ENCODE results near the gene KAZN.

Gene KAZN

DNA sequence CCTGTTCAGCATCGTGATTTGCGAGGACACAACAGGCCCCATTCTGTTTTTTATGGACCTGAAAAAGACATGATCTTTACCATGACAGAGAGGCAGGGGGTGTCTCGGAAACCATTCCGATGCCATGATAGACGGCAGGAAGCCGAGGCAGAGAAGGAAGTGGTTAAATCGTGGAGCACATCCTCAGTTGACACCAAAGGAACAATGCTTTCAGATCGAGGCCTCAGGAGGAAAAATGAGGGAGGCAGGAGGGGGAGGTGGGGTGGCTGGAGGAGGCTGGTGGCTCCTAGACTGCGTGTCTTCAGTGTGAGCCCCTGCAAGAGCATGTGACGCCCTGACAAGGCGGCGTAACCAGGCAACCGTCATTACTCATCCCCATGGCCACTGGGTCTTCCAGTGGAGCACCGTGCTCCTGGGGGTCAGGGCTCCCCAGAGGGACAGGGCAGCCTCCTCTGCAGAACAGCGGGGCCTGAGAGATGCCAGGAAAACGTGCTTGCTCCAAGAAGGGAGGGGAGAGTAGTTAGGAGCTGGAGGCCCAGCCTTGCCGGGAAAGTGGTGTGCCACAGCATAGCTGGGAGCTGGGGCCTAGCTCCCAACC lies 382.2 kb downstream of the KAZN start:
- no peak for DNase-seq (ENCODE audit: low read depth in 2 of 2)

DNA sequence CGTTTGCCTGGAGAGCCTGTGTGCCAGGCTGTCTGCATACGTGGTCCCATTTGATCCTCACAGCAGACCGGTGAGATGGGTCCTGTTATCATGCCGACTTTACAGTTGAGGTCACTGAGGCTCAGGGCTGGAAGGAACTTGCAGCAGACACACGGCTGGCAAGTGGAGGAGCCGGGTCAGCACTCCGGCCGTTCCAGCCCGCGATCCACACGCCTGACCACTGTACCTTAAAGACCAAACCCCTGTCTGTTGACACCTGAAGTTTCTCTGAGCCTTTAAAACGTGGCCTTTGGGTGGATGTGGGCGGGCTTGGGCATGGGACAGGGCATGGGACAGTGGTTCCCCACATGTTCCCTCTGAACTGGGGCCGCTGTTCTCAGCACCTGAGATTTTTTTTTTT lies 383.5 kb downstream of the KAZN start:
- no peak for DNase-seq (ENCODE audit: low read depth in 2 of 2)

DNA sequence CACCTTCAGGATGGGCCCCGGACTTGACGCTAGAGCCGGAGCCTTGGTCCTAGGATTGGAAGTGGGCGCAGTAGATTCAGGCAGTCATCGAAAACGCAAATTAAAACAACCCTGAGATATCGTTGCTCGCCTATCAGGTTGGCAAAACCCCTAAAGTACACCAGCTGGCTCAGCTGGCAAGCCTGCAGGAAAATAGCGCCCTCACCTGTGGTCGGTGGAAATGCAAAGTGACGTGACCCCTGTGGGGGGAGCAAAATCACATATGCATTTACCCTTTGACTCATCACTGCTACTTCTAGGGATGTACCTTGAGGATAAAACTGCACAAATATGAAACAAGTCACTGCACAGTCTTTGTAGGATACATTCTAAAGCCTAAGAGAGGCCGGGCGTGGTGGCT lies 384.8 kb downstream of the KAZN start:
- no peak for DNase-seq (ENCODE audit: low read depth in 2 of 2)

DNA sequence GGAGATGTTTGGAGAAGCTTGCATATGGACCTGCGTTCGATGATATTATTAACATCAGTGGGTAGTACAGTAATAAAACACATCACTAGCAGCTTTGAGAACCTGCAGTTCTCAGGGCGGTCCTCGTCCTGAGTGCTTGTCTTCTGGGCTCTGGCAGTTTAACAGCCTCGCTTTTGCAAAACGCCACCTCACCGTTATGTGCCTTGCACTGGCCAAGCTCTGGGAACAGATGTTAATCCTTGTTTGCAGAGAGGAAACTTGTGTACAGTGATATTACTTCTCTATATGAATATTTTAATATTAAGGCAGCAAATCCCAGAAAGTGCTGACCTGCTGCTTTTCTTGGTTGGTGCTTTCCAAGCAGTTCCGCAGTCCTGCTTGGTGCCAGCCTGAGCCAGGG lies 387.7 kb downstream of the KAZN start:
- no peak for DNase-seq (ENCODE audit: low read depth in 2 of 2)

DNA sequence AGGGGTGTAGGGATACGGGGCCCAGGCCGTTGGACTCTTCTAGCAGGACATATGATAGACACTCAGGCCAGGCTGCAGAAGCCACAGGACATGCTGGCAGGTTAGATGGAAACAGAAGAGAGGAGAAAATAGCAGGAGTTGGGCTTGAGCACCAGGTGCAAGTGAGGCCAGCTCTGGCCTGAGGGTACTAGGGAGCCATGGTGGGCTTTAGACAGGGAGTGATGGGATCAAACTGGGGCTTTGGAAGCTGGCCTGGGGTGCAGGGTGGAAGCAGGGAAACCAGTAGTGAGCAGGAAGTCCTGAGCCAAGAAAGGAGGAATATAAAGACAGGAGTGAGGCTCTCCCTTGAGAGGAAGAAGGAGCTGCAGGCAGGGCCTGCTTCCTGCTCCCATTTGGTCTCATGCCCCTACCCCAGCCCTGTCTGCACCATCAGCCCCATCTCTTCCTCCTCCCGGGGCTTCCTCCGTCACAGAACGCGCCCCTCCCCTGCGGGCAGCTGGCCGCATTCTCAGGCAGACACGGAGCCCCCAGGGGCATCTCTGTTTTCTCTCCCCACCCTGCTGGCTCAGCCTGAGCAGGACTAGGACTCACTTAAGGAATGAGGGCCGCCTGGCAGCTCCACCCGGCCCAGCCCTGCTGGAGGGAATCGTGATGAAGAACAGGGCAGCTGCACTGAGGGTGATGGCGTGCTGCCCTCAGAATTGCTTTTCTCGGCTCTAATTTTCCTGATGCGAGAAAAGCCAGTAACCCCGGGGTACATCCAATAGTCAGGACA lies 389.5 kb downstream of the KAZN start:
- DNase-seq (ENCODE audit: low read depth in 2 of 2): no peak

DNA sequence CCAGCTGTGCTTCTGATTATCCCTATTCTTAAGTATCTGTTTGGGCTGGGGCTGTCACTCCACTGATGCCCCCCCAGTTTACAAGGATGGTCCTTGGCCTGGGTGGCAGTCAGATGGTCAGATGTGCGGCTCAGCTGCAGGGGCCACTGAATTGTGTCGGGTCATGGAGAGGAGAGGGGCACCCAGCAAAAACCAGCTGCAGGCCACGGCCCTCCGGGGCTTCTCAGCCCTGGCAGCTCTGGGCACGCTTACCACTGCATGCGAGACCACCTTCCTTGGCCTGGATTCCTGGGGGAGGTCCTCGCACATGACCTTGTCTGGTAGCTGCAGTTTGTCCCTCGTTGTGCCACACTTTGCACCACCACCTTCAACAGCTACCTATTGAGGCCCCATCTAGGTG lies 390.2 kb downstream of the KAZN start:
- no peak for DNase-seq (ENCODE audit: low read depth in 2 of 2)

DNA sequence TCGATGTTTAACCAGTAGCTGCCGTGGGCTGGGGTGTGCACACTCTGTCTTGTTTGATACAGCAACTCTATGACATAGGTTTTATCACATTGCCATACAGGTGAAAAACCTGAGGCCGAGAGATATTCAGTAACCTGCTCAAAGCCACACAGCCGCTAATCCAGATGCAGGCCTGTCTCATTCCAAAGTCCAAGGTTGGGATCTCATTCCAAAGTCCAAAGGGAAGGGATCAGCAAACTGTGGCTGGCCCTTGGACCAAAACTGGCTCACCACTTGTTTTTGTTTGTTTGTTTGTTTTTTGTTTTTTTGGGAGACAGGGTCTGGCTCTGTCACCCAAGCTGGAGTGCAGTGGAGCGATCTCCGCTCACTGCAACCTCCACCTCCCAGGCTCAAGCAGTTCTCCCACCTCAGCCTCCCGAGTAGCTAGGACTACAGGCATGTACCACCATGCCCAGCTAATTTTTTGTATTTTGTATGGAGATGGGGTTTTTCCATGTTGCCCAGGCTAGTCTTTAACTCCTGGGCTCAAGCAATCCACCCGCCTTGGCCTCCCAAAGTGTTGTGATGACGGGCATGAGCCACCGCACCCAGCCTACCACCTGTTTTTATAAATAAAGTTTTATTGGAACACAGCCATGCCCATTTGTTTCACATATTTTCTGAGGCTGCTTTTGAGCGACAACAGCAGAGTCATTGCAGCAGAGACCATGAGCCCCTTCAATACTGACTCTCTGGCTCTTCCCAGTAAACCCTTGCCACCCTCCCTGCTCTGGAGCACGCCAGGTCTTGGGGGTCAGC lies 391.6 kb downstream of the KAZN start:
- DNase-seq (ENCODE audit: low read depth in 2 of 2): no peak

DNA sequence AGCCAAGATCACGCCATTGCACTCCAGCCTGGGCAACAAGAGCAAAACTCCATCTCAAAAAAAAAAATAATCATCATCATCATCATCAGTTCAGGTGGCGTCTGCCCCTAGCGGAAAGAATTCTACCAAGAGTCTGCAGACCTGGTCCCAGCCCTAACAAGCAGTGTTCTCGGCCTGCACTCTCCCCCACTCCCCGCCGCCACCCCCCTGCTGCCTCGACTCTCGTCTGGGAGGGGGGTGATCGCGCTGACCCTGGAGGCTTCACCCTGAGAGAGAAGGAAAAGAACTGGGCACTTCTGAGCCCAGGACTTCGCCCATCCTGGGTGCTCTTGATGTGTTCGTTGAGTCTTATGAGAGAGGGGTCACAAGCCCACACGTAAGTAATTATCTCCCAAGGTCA lies 394.9 kb downstream of the KAZN start:
- no peak for DNase-seq (ENCODE audit: low read depth in 2 of 2)

DNA sequence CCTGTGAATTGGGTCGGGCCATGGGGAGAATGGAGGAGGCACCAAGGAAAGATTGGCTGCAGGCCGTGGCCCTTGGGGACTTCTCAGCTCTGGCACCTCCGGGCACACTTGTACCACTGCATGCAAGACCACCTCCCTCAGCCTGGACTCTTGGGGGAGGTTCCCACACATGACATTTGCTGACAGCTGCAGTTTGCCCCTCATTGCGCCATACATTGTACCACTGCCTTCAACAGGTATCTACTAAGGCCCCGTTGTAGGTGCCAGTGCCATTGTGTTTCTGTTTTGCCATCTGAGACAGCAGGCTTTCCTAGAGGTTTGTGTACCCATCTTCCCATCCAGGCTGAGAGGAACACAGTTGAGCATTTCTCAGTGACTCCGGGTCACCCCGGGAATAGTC lies 395.7 kb downstream of the KAZN start:
- no peak for DNase-seq (ENCODE audit: low read depth in 2 of 2)

DNA sequence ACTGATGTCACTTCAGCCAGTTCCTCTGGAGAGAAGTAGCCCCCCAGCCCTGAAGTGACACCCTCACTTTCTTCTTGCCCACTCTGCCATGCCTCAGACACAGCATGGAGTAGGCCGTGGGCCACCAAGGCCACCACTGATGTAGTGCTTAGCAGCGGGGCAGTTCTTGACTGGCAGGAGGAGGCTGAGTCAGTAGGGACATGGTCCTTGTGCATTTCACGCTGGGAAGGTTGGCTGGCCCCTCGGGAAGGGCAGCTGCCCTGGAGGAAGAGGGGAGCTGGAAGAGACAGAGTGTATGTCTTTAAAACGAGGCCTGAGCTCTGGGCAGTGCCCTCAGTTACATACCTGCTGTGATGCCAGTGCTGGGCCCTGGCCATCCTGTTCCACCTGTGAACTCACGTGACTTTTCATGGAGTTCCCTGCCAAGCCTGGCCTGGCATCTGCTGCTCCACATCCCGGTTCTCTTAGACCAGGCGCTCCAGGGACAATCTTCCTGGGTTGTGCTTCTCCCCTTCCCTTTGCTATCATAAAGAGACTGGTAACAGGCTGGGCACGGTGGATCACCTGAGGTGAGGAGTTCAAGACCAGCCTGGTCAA lies 396.5 kb downstream of the KAZN start:
- DNase-seq (ENCODE audit: low read depth in 2 of 2): no peak

DNA sequence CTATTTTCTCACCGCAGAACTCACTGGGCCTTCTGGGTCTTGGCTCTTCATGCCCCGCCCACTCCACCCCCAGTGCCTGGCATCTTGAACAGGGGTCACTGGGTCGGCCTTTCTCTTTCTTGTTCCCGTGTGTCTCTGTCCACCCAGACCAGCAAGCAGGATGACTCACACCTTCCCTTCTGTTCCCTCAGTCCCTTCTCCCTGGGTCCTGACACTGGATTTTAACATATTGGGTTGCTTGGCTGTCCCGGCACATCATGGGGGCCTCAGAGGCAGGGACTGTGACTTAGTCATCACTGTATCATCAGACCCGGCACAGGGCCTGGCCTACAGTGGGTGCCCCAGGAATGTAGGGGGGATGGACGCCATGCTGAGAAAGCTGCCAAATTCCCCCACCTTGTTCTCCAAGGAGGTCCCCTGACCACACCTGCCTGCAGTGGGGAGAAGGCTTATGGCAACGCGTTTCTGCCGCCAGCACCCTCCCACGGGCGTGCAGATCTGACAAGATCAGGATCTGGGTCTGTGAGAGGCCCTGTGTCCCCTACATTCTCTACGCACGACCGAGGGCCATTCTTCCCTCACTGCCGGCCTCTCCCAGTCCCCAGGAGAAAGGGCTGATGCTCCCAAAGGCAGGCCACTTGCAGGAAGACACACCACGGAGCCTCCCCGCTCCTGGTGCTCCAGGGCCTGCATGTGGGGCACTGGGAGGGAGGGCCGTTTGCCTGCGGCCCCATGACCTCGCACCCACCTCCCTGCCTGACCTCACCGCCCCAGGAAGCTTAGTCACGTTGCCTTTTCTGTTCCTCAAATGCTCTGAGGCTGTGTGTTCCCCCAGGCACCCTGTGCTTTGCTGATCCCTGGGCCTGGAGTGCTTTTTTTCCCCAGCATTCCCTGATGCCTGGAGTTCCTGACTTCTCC lies 397.9 kb downstream of the KAZN start:
- DNase-seq (ENCODE audit: low read depth in 2 of 2): no peak

DNA sequence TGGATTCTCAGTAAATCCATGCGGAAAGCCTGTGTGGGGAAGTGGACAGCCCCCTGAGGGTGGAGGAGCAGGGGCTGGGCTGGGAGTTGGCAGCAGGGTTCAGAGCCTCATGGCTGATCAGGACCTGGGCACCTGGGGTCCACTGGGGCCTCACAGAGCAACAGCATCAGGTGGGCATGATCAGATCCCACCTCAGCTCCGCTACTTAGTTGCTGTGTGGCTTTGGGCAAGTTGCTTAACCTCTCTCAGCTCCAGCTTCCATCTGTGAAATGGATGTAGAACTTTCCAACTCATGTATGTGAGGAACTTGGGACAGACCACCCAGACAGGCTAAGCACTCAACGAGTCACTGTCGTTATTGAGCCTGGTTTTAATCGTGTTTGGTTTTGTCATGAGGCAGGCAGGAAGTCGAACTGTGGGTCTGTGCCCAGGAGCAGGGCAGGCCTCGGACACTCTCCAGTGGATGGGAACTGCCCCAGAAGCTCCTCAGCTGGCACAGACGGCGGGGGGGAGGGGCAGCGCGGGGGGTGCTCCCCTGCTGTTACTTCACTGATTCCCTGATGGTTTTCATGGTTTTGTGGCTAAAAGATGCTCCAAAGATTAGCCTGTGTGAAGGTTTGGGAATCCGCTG lies 399.3 kb downstream of the KAZN start:
- no peak for DNase-seq (ENCODE audit: low read depth in 2 of 2)

DNA sequence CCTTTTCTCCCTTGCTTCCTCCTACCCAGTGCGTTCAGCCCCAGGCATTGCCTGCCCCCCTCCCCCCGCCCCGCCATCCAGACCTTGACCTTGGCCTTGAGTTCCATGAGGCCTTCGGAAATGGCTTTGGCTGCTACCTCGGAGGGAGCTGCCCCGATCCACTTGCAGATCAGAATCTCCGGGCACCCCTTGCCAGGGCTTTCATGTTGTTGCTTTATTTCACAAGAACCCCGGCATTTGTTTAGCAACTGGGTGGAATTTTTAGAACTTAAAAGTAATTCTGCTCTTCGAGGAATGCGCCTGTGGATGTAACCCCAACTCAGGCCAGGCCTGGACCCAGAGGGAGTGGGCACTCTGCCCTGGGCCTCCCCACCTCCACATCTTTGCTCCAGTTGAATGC lies 401.0 kb downstream of the KAZN start:
- DNase-seq (ENCODE audit: low read depth in 2 of 2): no peak

DNA sequence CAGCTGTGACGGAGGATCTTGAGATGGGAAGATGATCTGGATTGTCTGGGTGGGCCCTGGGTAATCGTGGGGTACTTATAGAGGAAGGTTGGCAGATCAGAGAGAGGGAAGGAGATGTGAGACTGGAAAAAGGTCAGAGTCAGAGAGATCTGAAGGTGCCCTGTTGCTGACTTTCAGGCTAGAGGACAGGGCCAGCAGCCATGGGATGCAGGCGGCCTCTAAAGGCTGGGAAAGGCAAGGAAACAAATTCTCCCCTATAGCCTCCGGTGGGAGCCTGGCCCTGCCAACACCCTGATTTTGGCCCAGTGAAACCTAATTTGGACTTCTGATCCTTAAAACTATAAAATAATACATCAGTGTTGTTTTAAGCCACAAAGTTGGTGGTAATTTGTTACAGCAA lies 401.5 kb downstream of the KAZN start:
- no peak for DNase-seq (ENCODE audit: low read depth in 2 of 2)

DNA sequence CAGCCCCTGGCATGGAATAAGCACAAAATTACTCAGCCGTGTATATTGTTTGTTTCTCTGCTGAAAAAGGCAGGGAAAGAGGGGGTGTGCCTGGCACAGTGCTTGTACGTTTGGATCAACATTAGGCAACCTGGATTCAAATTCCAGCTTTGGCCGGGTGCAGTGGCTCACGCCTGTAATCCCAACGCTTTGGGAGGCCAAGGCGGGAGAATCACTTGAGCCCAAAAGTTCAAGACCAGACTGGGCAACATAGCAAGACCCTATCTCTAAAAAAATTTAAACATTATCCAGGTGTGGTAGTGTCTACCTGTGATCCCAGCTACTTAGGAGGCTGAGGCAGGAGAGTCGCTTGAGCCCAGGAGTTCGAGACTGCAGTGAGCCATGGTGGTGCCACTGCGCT lies 402.2 kb downstream of the KAZN start:
- DNase-seq (ENCODE audit: low read depth in 2 of 2): no peak

DNA sequence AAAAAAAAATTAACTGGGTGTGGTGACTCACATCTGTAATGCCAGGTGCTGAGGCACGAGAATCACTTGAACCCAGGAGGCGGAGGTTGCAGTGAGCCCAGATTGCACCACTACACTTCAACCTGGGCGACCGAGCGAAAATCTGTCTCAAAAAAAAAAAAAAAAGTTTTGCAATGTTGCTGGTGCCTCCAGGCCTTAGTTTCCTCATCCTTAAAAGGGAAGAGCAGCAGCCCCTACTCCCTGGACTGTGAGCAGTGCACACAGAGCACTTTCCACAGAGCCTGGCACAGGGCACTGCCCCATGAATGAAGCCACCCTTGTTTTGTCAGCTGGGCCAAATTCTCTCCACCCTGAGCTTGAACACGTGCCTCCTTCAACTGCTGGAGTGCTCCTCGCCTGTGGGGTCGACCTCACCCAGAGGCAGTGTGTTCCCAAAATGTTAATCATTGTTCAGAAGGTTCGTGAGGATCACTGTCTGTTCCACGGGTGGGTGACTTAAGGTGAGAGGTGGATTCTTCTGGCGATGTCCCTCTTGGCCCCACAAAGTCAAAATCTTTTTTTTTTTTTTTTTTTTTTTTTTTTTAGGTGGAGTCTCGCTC lies 402.9 kb downstream of the KAZN start:
- no peak for DNase-seq (ENCODE audit: low read depth in 2 of 2)

DNA sequence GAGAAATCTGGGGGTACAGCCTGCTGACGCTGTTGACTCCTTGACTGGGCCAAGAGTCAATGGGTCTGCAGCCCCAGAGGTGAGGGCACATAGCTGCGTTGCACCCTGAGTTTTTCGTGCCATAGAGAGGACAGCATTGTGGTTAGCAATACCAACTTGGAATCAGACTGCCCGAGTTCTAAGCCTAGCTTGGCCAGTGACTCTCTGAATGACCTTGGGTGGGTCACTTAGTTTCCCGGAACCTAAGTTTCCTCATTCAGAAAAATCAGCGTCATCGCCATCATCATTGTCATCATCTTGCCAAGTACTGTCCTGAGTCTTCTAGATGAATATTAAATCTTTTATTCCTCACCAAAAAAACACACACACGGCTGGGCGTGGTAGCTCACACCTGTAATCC lies 403.8 kb downstream of the KAZN start:
- no peak for DNase-seq (ENCODE audit: low read depth in 2 of 2)

DNA sequence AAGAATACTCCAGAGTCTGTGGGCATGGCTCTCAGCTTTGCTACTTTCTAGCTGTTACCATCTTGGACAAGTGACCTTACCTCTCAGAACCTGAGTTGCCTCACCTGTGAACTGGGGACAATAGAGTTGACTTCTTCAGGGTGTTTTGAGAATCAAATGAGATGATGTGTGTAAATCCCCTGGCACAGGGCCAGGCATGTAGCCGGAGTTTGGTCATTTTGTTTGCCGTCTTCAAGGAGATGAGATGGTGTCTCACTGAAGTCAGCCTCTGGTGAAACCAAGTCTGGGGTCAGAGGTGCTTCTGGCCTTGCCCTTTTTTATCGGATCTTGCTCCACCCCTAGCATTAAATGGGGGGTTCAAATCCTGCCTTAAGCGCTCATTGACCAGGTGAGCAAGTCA lies 405.9 kb downstream of the KAZN start:
- no peak for DNase-seq (ENCODE audit: low read depth in 2 of 2)

DNA sequence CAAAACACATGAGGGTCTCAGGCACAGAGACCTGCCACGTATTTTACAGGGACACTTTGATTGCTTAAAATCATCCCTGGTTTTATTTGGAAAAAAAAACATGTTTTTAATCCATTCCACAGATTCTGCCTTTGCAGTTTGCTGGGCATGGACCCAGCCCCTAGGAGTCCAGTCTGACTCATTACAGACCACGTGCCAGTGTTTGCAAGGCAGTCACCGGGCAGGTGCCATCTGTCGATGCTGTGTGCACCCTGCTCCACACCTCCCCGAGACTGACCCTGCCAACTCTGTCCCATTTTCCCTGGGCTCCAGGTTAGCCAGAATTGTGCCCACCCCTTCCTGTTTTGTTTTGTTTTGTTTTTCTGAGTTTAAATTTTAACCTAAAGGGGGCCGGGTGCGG lies 406.6 kb downstream of the KAZN start:
- no peak for DNase-seq (ENCODE audit: low read depth in 2 of 2)

DNA sequence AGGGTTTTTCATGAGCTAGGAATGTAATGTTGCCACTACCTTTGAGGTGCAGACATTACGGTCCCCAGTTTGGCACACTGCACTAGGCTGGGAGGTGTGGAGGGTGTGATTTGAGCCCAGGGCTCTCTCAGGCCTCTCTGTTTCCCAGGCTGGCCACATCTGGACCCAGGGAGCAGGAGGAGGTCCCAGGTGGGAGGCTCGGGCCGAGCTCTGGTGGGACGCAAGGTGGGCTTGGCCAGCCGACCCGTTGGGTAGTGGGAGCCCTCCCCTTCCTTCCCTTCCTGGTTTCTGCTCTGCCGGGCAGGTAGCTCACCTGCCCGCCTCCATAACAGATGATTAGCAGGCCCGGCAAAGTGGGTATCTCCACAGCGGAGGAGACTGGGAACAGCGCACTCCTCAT lies 408.9 kb downstream of the KAZN start:
- DNase-seq (ENCODE audit: low read depth in 2 of 2): no peak

DNA sequence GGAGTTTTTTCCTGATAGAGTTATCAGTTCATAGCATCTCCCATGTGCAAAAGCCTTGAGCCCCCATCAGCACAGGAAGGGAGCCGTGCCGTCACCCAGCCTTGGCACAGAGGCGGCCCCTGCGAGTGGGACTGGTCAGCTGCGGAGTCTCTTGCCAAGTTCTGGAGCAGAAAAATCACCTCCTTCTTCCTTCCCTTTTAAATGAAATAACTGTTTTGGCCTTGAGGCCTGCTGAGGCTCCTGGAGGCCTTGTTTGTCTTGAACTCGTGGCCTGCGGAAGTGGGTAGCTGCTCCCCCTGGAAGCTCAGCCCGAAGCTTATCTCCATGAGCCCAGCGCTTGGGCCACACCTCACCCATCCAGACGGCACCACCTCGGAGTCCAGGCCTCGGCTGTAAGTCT lies 409.4 kb downstream of the KAZN start:
- DNase-seq (ENCODE audit: low read depth in 2 of 2): no peak

Measured in stimulated activated CD8-positive, alpha-beta memory T cell treated with anti-CD3 and anti-CD28 coated beads, Interleukin-7, amount 100 ng/mL, for 1 hour (primary cell).